ENCODE measurements around the gene ZBTB45. TPM values are rescaled to one million over a fixed set of nuclear protein-coding genes. Genes with fewer than 3 reads are reported as not detected.
A peak's percentile ranks its signal among the peaks of the same experiment; 100 is the strongest.

ZBTB45 gene
- total and polyA plus RNA-seq, 9 of the 15 experiments (the other 6 are each of a cell fraction or from before 2014, with no cell fraction given) = 0.08 to 16.1 (median 1.8) TPM

DNA sequence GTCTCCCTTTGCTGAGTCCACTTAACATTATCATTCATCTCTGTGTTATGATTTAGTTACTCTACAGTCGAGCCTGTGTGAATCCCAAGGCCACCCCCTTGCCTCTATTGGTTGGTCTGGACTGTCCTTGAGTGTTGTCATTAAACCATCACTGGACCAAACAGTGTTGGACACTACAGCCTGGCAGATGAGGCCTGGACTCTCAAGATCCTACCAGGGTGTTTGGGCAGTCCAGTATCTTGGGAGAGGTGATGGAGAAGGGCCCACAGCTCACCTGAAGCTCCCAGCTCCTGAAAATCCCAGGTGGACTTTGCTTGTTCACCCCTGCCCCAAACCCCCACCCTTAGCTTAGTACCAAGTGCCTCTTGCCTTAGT lies 31.5 kb upstream of the ZBTB45 start:
- Histone ChIP-seq H3K4me2 (ENCODE audit: insufficient read depth, low read length) (no peak overlapping the region), H3K9me1 (ENCODE audit: control insufficient read depth, insufficient read depth, low read length) (peaks cover 5% of the 10 kb centered on the region), H3K36me3 (ENCODE audit: control insufficient read depth, insufficient read depth, low read length) (peaks cover 86% of the 10 kb centered on the region), H3K9me3 (replicated peaks; ENCODE audit: control insufficient read depth, insufficient read depth, low read depth, low read length) (no peaks in the 10 kb centered on the region), H3K4me1 (replicated peaks in 1 of 2; ENCODE audit: control insufficient read depth in 2 of 2, insufficient read depth in 2 of 2, low read length in 2 of 2) (peaks cover 23 to 54% of the 10 kb centered on the region in 2 experiments), H3K27ac (ENCODE audit: extremely low read depth, low read depth, low read length) (no peak overlapping the region), H4K20me1 (replicated peaks; ENCODE audit: control insufficient read depth, insufficient read depth, low read length) (peaks cover 29% of the 10 kb centered on the region), H3K4me3 (no peak overlapping the region), H3K9ac (ENCODE audit: insufficient read depth in 1 of 2, low read depth in 2 of 2, low read length in 2 of 2) (no peak overlapping the region), H3K79me2 (ENCODE audit: control insufficient read depth, insufficient read depth, low read length) (peaks cover 50% of the 10 kb centered on the region), H3K27me3 (ENCODE audit: control insufficient read depth in 2 of 2, insufficient read depth in 2 of 2, low read length in 2 of 2) (no peaks in the 10 kb centered on the region), H2AFZ (ENCODE audit: low read depth, low read length) (no peak overlapping the region)
- WGBS (ENCODE audit: insufficient coverage, low coverage, missing lambda C conversion rate) = 15% methylated on average over 1 of the region's 1 CpG
- in situ Hi-C loops (cut with MboI) (no loop called here), intact Hi-C loops (cut with micrococcal nuclease) (no loop called here)
- no TSS peak for BruUV-seq (replicated peaks)
- TF ChIP-seq ZNF644 (tag; IDR thresholded peaks at IDR 0.05; ENCODE audit: low read depth) = no peak
- no peak for TF ChIP-seq HIVEP1 (CRISPR knock-in tag; IDR thresholded peaks at IDR 0.05)
- no peak for TF ChIP-seq EHMT2 (IDR thresholded peaks at IDR 0.05)
- TF ChIP-seq GATAD2B (IDR thresholded peaks at IDR 0.05; ENCODE audit: borderline replicate concordance) = no peak
- TF ChIP-seq JUND (IDR thresholded peaks at IDR 0.05; ENCODE audit: borderline replicate concordance, low read depth, low read length) = no peak
- TF ChIP-seq JUND (tag; IDR thresholded peaks at IDR 0.05; ENCODE audit: borderline replicate concordance, low read depth, low read length) = no peak
- no peak for TF ChIP-seq NELFE (IDR thresholded peaks at IDR 0.05; ENCODE audit: insufficient read depth, insufficient read length)
- TF ChIP-seq POLR2A (conservative IDR thresholded peaks at IDR 0.05) = peak; percentile 2; the same call in 1 of the 2 replicates
- TF ChIP-seq, protein P1, sequence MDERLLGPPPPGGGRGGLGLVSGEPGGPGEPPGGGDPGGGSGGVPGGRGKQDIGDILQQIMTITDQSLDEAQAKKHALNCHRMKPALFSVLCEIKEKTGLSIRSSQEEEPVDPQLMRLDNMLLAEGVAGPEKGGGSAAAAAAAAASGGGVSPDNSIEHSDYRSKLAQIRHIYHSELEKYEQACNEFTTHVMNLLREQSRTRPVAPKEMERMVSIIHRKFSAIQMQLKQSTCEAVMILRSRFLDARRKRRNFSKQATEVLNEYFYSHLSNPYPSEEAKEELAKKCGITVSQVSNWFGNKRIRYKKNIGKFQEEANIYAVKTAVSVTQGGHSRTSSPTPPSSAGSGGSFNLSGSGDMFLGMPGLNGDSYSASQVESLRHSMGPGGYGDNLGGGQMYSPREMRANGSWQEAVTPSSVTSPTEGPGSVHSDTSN (CRISPR knock-in tag; IDR thresholded peaks at IDR 0.05; ENCODE audit: low read depth) = no peak
- TF ChIP-seq, protein P1 (tag; conservative IDR thresholded peaks at IDR 0.05; ENCODE audit: low read depth) = no peak
- peak; percentile 5 for TF ChIP-seq POLR2B (IDR thresholded peaks at IDR 0.05; ENCODE audit: low read depth, partially characterized antibody)
- TF ChIP-seq SUPT5H (IDR thresholded peaks at IDR 0.05) = peak; percentile 5; the same call in 1 of the 2 replicates
- no peak for TF ChIP-seq TEAD4 (IDR thresholded peaks at IDR 0.05; ENCODE audit: low read length)
- no peak for TF ChIP-seq TEAD4 (CRISPR knock-in tag; IDR thresholded peaks at IDR 0.05; ENCODE audit: borderline replicate concordance)
- TF ChIP-seq RBM15 (IDR thresholded peaks at IDR 0.05; ENCODE audit: insufficient read depth, low read length) = no peak
- 0 out of 2 replicates have a peak, but pooled peaks have one; percentile 2 for TF ChIP-seq POLR2AphosphoS2 (IDR thresholded peaks at IDR 0.05; ENCODE audit: low read length)
- TF ChIP-seq XRCC4 (IDR thresholded peaks at IDR 0.05; ENCODE audit: extremely low read depth, insufficient read depth, insufficient read length) = no peak
- TF ChIP-seq, protein P2, sequence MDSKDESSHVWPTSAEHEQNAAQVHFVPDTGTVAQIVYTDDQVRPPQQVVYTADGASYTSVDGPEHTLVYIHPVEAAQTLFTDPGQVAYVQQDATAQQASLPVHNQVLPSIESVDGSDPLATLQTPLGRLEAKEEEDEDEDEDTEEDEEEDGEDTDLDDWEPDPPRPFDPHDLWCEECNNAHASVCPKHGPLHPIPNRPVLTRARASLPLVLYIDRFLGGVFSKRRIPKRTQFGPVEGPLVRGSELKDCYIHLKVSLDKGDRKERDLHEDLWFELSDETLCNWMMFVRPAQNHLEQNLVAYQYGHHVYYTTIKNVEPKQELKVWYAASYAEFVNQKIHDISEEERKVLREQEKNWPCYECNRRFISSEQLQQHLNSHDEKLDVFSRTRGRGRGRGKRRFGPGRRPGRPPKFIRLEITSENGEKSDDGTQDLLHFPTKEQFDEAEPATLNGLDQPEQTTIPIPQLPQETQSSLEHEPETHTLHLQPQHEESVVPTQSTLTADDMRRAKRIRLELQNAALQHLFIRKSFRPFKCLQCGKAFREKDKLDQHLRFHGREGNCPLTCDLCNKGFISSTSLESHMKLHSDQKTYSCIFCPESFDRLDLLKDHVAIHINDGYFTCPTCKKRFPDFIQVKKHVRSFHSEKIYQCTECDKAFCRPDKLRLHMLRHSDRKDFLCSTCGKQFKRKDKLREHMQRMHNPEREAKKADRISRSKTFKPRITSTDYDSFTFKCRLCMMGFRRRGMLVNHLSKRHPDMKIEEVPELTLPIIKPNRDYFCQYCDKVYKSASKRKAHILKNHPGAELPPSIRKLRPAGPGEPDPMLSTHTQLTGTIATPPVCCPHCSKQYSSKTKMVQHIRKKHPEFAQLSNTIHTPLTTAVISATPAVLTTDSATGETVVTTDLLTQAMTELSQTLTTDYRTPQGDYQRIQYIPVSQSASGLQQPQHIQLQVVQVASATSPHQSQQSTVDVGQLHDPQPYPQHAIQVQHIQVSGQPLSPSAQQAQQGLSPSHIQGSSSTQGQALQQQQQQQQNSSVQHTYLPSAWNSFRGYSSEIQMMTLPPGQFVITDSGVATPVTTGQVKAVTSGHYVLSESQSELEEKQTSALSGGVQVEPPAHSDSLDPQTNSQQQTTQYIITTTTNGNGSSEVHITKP (IDR thresholded peaks at IDR 0.05; ENCODE audit: partially characterized antibody) = no peak
- CTCF ChIA-PET (ENCODE audit: low intra/inter-chr PET ratio) = no interaction called here
- DNase-seq (ENCODE audit: extremely low read depth in 1 of 4, low spot score in 3 of 4) (no peak), ATAC-seq (peak; percentile 3), FAIRE-seq (no peak)
- POLR2A ChIA-PET = no interaction called here

All from K562 (cell line).